PC-9 (cell line): ENCODE measurements around the gene DLGAP1. TPM values are rescaled to one million over a fixed set of nuclear protein-coding genes. Genes with fewer than 3 reads are reported as not detected.

Source experiments
- BruUV-seq: library from RNA; stranded (reverse); fragments of 400-500 nt; replicated peaks from 2 replicates; lab custom pipeline; 2021; lab: Mats Ljungman, UMichigan
- CTCF ChIA-PET: fragments of 300-600 bp; sonication (Branson Sonifier 250); formaldehyde crosslinking; loops from one replicate; lab custom pipeline; 2022; ENCODE audit warnings: antibody characterized with exemption; lab: Charles Lee
- POLR2A ChIA-PET: fragments of 300-600 bp; sonication (Branson Sonifier 250); formaldehyde crosslinking; loops from one replicate; lab custom pipeline; 2022; ENCODE audit warnings: antibody characterized with exemption; ENCODE audit not compliant: unreplicated experiment; lab: Charles Lee
- DNase-seq, 2 experiments: peaks; one replicate each; pipeline versions ENCODE4 v3.0.0 to v3.0.0-alpha.2; 2015 to 2022; ENCODE audit warnings: mixed read lengths in 1 of 2
- H2AFZ ChIP-seq: fragments of 200-600 bp; sonication (generic); 2 replicates; pipeline ENCODE4 v1.8.1; 2017; ENCODE audit warnings: antibody characterized with exemption
- H3F3A ChIP-seq: fragments of 200-600 bp; sonication (generic); 2 replicates; pipeline ENCODE4 v1.8.1; 2017; ENCODE audit warnings: antibody characterized with exemption, mild to moderate bottlenecking, low read depth; ENCODE audit not compliant: insufficient read depth
- H3K27ac ChIP-seq: fragments of 200-600 bp; sonication (generic); 2 replicates; pipeline ENCODE4 v1.6.1; 2016; ENCODE audit warnings: mixed run types
- H3K27me3 ChIP-seq: fragments of 200-600 bp; sonication (generic); 2 replicates; pipeline ENCODE4 v1.6.1; 2016; ENCODE audit warnings: low read depth, mixed run types; ENCODE audit not compliant: insufficient read depth
- H3K36me3 ChIP-seq: fragments of 200-600 bp; sonication (generic); 2 replicates; pipeline ENCODE4 v1.6.1; 2016; ENCODE audit warnings: low read depth, mixed run types
- H3K4me1 ChIP-seq: fragments of 200-600 bp; sonication (generic); replicated peaks from 2 replicates; pipeline ENCODE4 v1.6.1; 2016; ENCODE audit warnings: mixed run types; ENCODE audit not compliant: insufficient read depth
- H3K4me2 ChIP-seq: fragments of 200-600 bp; sonication (generic); 2 replicates; pipeline ENCODE4 v1.6.1; 2017; ENCODE audit warnings: mixed run types
- H3K4me3 ChIP-seq: fragments of 200-600 bp; sonication (generic); 2 replicates; pipeline ENCODE4 v1.6.1; 2016; ENCODE audit warnings: mixed run types
- H3K79me2 ChIP-seq: fragments of 200-600 bp; sonication (generic); 2 replicates; pipeline ENCODE4 v1.6.1; 2017; ENCODE audit warnings: low read depth, mixed run types
- H3K9me2 ChIP-seq: fragments of 200-600 bp; sonication (generic); 2 replicates; pipeline ENCODE4 v1.8.1; 2017; ENCODE audit warnings: mild to moderate bottlenecking; ENCODE audit not compliant: insufficient read depth
- H3K9me3 ChIP-seq: fragments of 200-600 bp; sonication (generic); 2 replicates; pipeline ENCODE4 v1.8.1; 2016; ENCODE audit warnings: low read depth; ENCODE audit not compliant: insufficient read depth
- H4K20me1 ChIP-seq: fragments of 200-600 bp; sonication (generic); 2 replicates; pipeline ENCODE4 v1.8.1; 2017; ENCODE audit not compliant: insufficient read depth
- CTCF ChIP-seq: fragments of 200-600 bp; sonication (generic); conservative IDR thresholded peaks from 2 replicates; pipeline ENCODE4 v1.6.1; 2017; ENCODE audit warnings: mixed run types, antibody characterized with exemption, mild to moderate bottlenecking, moderate library complexity
- EZH2 ChIP-seq: fragments of 200-600 bp; sonication (generic); IDR thresholded peaks from 2 replicates; pipeline ENCODE4 v1.8.0; 2017; ENCODE audit warnings: antibody characterized with exemption, low read depth
- intact Hi-C: fragments of 100-400 bp; cut with micrococcal nuclease; formaldehyde crosslinking; loops from one replicate; pipeline ENCODE4 v1.10.0; 2022; ENCODE audit not compliant: unreplicated experiment
- total RNA-seq: library from RNA; stranded (reverse); gene quantifications from 2 replicates; pipeline ENCODE4 v1.2.3, GENCODE V29; 2021

DLGAP1 gene
- total RNA-seq, 1 experiment from 2014 or later = not detected

GRCh38 chr18:3615374-3615985 is 839.6 kb downstream of the DLGAP1 start:
- Histone ChIP-seq H3K4me2 (no peak overlapping the region), H3K9me2 (no peaks in the 10 kb centered on the region), H4K20me1 (no peaks in the 10 kb centered on the region), H3K79me2 (no peaks in the 10 kb centered on the region), H3K9me3 (no peaks in the 10 kb centered on the region), H3K36me3 (no peaks in the 10 kb centered on the region), H2AFZ (no peak overlapping the region), H3K27me3 (no peaks in the 10 kb centered on the region), H3K4me1 (0 out of 2 replicates have a peak, but pooled peaks cover 7% of the 10 kb centered on the region), H3K27ac (0 out of 2 replicates have a peak overlapping the region, but pooled peaks have one; percentile 16), H3K4me3 (no peak overlapping the region), H3F3A (peaks cover 16% of the 10 kb centered on the region)
- no peak for DNase-seq
- BruUV-seq = no TSS peak
- TF ChIP-seq CTCF (no peak), EZH2 (no peak)
- CTCF ChIA-PET = interaction anchor here (0.5 kb wide), 1 partner anchor 12 kb away, joined by 17 read pairs; no protein-coding TSS in a partner anchor
- intact Hi-C loops = no loop called here
- POLR2A ChIA-PET = interaction anchor here (0.6 to 0.7 kb wide), 2 partner anchors 12 to 15 kb away, joined by 3 read pairs; no protein-coding TSS in a partner anchor

GRCh38 chr18:3612315-3612714 is 842.8 kb downstream of the DLGAP1 start:
- peaks cover 12% of the 10 kb centered on the region for H3K4me1 ChIP-seq
- TF ChIP-seq EZH2 (no peak), CTCF (no peak)
- CTCF ChIA-PET = no interaction called here

GRCh38 chr18:3611313-3612090 is 843.6 kb downstream of the DLGAP1 start:
- Histone ChIP-seq H3K79me2 (peaks cover 20% of the 10 kb centered on the region), H3K9me3 (no peaks in the 10 kb centered on the region), H3K27me3 (no peaks in the 10 kb centered on the region), H3K4me2 (no peak overlapping the region), H3K36me3 (0 out of 2 replicates have a peak, but pooled peaks cover 8% of the 10 kb centered on the region), H3F3A (peaks cover 23% of the 10 kb centered on the region), H3K4me3 (no peak overlapping the region), H3K4me1 (peaks cover 20% of the 10 kb centered on the region), H4K20me1 (no peaks in the 10 kb centered on the region), H2AFZ (no peak overlapping the region), H3K9me2 (no peaks in the 10 kb centered on the region), H3K27ac (no peak overlapping the region)
- POLR2A ChIA-PET = no interaction called here
- TF ChIP-seq EZH2 = no peak
- TF ChIP-seq CTCF = no peak
- DNase-seq = no peak
- CTCF ChIA-PET = no interaction called here
- intact Hi-C loops = no loop called here
- no TSS peak for BruUV-seq

More at GRCh38 chr18:3612315-3612714, 842.8 kb downstream of the DLGAP1 start:
- Histone ChIP-seq H3K27ac (no peak overlapping the region), H3K36me3 (0 out of 2 replicates have a peak, but pooled peaks cover 8% of the 10 kb centered on the region), H3K4me3 (no peak overlapping the region), H3K9me3 (no peaks in the 10 kb centered on the region), H3K27me3 (no peaks in the 10 kb centered on the region), H2AFZ (no peak overlapping the region), H3K9me2 (no peaks in the 10 kb centered on the region), H3F3A (peaks cover 16% of the 10 kb centered on the region), H4K20me1 (no peaks in the 10 kb centered on the region), H3K4me2 (no peak overlapping the region), H3K79me2 (peaks cover 12% of the 10 kb centered on the region)
- POLR2A ChIA-PET = interaction anchor here (0.6 kb wide), 1 partner anchor 228 kb away, joined by 6 read pairs; no protein-coding TSS in a partner anchor
- no peak for DNase-seq
- intact Hi-C loops = no loop called here
- BruUV-seq = no TSS peak
